ENCODE data around the gene AMZ1.

Gene AMZ1

DNA sequence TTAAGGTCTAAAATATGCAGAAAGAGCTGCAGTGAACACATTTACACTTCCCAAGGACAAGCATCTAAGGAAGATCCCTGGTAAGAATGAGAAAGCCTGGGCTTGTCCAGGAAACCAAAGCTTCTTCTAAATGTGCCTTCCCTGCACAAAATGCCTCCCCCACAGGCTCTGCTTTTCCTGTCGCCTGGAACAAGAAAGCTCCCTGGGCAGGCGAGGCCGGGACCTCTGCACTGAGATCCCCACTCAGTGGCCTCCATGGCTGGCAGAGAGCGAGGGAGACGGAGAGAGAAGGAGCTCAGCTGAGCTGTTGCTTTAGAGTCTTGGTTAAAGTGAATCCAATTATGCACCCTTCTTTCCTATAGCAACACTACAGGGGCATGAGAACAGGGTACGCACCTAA lies 75.6 kb downstream of the AMZ1 start:
- Histone ChIP-seq H3K9ac (no peak overlapping the region), H3K9me3 (no peaks in the 10 kb centered on the region), H4K20me1 (peaks cover 22% of the 10 kb centered on the region), H3K4me1 (peaks cover 45% of the 10 kb centered on the region), H3K27ac (peak overlapping the region; percentile 53; the same call in 1 of the 2 replicates), H3K4me2 (no peak overlapping the region), H3K4me3 (no peak overlapping the region), H3K27me3 (no peaks in the 10 kb centered on the region), H3K36me3 (peaks cover 81% of the 10 kb centered on the region)
- no peak for TF ChIP-seq Cebpa-rat (IDR thresholded peaks at IDR 0.05)

DNA sequence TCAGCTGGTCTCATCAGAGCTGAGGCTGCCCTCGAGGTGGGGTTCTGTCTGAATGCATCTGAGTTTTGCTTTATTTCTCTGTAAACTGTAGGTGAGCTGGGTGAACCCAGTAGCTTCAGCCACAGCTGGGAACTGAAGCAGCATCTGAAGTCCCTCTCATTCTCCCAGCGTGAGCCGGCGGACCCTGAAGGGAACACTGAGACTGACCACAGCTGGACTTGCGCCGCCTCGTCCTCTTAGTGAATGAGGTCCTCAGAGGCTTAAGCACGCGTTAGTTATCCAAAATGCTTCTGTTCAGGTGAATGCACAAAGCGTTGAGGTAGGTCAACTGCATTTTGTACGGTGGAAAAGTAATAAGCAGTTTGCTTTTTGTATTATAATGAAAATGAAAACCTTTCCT lies 76.6 kb downstream of the AMZ1 start:
- H3K4me1 ChIP-seq: peaks cover 35% of the 10 kb centered on the region
- H3K9me3 ChIP-seq: 0 out of 2 replicates have a peak, but pooled peaks cover 6% of the 10 kb centered on the region
- H3K36me3 ChIP-seq: peaks cover 83% of the 10 kb centered on the region
- H3K4me2 ChIP-seq: no peak overlapping the region
- no peak overlapping the region; the same call in 1 of the 2 replicates for H3K27ac ChIP-seq
- H3K4me3 ChIP-seq: no peak overlapping the region
- H3K9ac ChIP-seq: no peak overlapping the region
- peaks cover 20% of the 10 kb centered on the region for H4K20me1 ChIP-seq
- no peaks in the 10 kb centered on the region for H3K27me3 ChIP-seq
- no peak for TF ChIP-seq Cebpa-rat (IDR thresholded peaks at IDR 0.05)

Measured in BLaER1 (cell line).